ENCODE measurements around the gene FXR2. TPM values are rescaled to one million over a fixed set of nuclear protein-coding genes. Genes with fewer than 3 reads are reported as not detected.

Gene FXR2
- total RNA-seq, 2 donors from 2014 or later: 25.4 to 31.6 TPM

Other genes starting within 250 kb of the FXR2 start
- gene TNK1, start 233.8 kb downstream of the FXR2 start, total RNA-seq: 1 to 10 TPM; 1.6 to 1.8 TPM
- 10 to 100 TPM; 31.8 to 37.6 TPM for gene PLSCR3, start 220.4 kb downstream of the FXR2 start, total RNA-seq
- 10 to 100 TPM; 39.3 to 65.5 TPM for gene TMEM256, start 210.8 kb downstream of the FXR2 start, total RNA-seq
- 10 to 100 TPM; 31.6 to 34.2 TPM for gene NLGN2, start 207.1 kb downstream of the FXR2 start, total RNA-seq
- not detected for gene SPEM1, start 194.6 kb downstream of the FXR2 start, total RNA-seq
- not detected for gene SPEM2, start 189.3 kb downstream of the FXR2 start, total RNA-seq
- gene SPEM3, start 186.0 kb downstream of the FXR2 start, total RNA-seq: not detected
- gene TMEM102, start 179.5 kb downstream of the FXR2 start, total RNA-seq: 1 to 10 TPM; 1.8 to 3.0 TPM
- gene FGF11, start 175.4 kb downstream of the FXR2 start, total RNA-seq: 1 to 10 TPM; 2.7 to 3.8 TPM
- gene CHRNB1, start 169.8 kb downstream of the FXR2 start, total RNA-seq: 10 to 100 TPM in 1 of 2 donors, 1 to 10 TPM in 1; 7.8 to 10.5 TPM
- gene ZBTB4, start 135.3 kb downstream of the FXR2 start, total RNA-seq: 10 to 100 TPM; 67.3 to 67.9 TPM
- gene SLC35G6, start 133.5 kb downstream of the FXR2 start, total RNA-seq: not detected
- gene POLR2A, start 130.5 kb downstream of the FXR2 start, total RNA-seq: 10 to 100 TPM; 65.5 to 70.0 TPM
- gene TNFSF12, start 65.8 kb downstream of the FXR2 start, total RNA-seq: 10 to 100 TPM; 52.0 to 65.1 TPM
- 10 to 100 TPM; 15.5 to 33.3 TPM for gene TNFSF13, start 56.1 kb downstream of the FXR2 start, total RNA-seq
- 10 to 100 TPM; 36.2 to 48.2 TPM for gene SENP3, start 53.0 kb downstream of the FXR2 start, total RNA-seq
- gene CD68, start 35.3 kb downstream of the FXR2 start, total RNA-seq: 100 to 1,000 TPM; 111 to 158 TPM
- gene MPDU1, start 31.0 kb downstream of the FXR2 start, total RNA-seq: 10 to 100 TPM; 24.7 to 31.2 TPM
- 1 to 10 TPM; 2.1 to 2.5 TPM for gene SOX15, start 24.8 kb downstream of the FXR2 start, total RNA-seq
- 10 to 100 TPM; 40.7 to 63.3 TPM for gene SAT2, start 12.9 kb upstream of the FXR2 start, total RNA-seq
- gene SHBG, start 15.2 kb upstream of the FXR2 start, total RNA-seq: under 1 TPM in 1 of 2 donors, not detected in 1; 0.43 TPM
- gene ATP1B2, start 36.0 kb upstream of the FXR2 start, total RNA-seq: 1 to 10 TPM; 2.2 to 2.6 TPM
- gene TP53, start 72.6 kb upstream of the FXR2 start, total RNA-seq: 10 to 100 TPM; 30.6 to 37.3 TPM
- 1 to 10 TPM; 4.8 to 5.0 TPM for gene WRAP53, start 73.6 kb upstream of the FXR2 start, total RNA-seq
- gene EFNB3, start 90.3 kb upstream of the FXR2 start, total RNA-seq: under 1 TPM; 0.19 to 0.42 TPM
- gene DNAH2, start 102.8 kb upstream of the FXR2 start, total RNA-seq: 1 to 10 TPM in 1 of 2 donors, under 1 TPM in 1; 0.19 to 1.3 TPM
- gene KDM6B, start 219.3 kb upstream of the FXR2 start, total RNA-seq: 10 to 100 TPM; 21.0 to 29.0 TPM
- 10 to 100 TPM; 17.5 to 26.1 TPM for gene TMEM88, start 240.2 kb upstream of the FXR2 start, total RNA-seq
- gene NAA38, start 242.7 kb upstream of the FXR2 start, total RNA-seq: 10 to 100 TPM; 65.2 to 79.7 TPM
- 1 to 10 TPM; 8.9 TPM for gene CYB5D1, start 243.1 kb upstream of the FXR2 start, total RNA-seq

Measured in posterior vena cava (tissue), 2 donors.